SJCRH30 (cell line): ENCODE data around the gene MAP2K2. TPM values are rescaled to one million over a fixed set of nuclear protein-coding genes. Genes with fewer than 3 reads are reported as not detected.

Experiments
- DNase-seq, 2 experiments: peaks; one replicate each; pipeline ENCODE4 v3.0.0-alpha.2; 2015 to 2020
- H3K27ac ChIP-seq: fragments of 250-450 bp; sonication (Bioruptor Pico); 2 replicates; pipeline ENCODE4 v1.5.1; 2020; ENCODE audit warnings: mild to moderate bottlenecking, moderate library complexity
- H3K27me3 ChIP-seq: fragments of 250-450 bp; sonication (Bioruptor Pico); 2 replicates; pipeline ENCODE4 v1.5.1; 2020; ENCODE audit warnings: mild to moderate bottlenecking, moderate library complexity
- H3K36me3 ChIP-seq: fragments of 250-450 bp; sonication (Bioruptor Pico); 2 replicates; pipeline ENCODE4 v1.5.1; 2020; ENCODE audit warnings: mild to moderate bottlenecking, moderate library complexity
- H3K4me1 ChIP-seq: fragments of 250-450 bp; sonication (Bioruptor Pico); 2 replicates; pipeline ENCODE4 v1.5.1; 2020; ENCODE audit warnings: mild to moderate bottlenecking, moderate library complexity
- H3K4me3 ChIP-seq: fragments of 250-450 bp; sonication (Bioruptor Pico); 2 replicates; pipeline ENCODE4 v1.5.1; 2020; ENCODE audit warnings: mild to moderate bottlenecking, moderate library complexity
- H3K9me3 ChIP-seq: fragments of 250-450 bp; sonication (Bioruptor Pico); replicated peaks from 2 replicates; pipeline ENCODE4 v1.5.1; 2020; ENCODE audit warnings: mild to moderate bottlenecking, moderate library complexity
- total RNA-seq: library from RNA; depleted of rRNA; stranded (reverse); fragments of >200 nt; shearing (Covaris generic); gene quantifications from 2 replicates; pipeline ENCODE4 v1.2.3, GENCODE V29; 2014

MAP2K2 gene
- total RNA-seq, 1 experiment from 2014 or later = 118 TPM

- peaks cover 23% of the 10 kb centered on the region; the same call in 1 of the 2 replicates for H3K36me3 ChIP-seq
- H3K27ac ChIP-seq = no peak overlapping the region
- no peaks in the 10 kb centered on the region for H3K9me3 ChIP-seq
- no peak for DNase-seq
- H3K4me1 ChIP-seq = no peaks in the 10 kb centered on the region
- no peaks in the 10 kb centered on the region for H3K27me3 ChIP-seq
- no peak overlapping the region for H3K4me3 ChIP-seq
Observed at GRCh38 chr19:4115818-4116385, 8.0 kb downstream of the MAP2K2 start.

GRCh38 chr19:4115050-4115817 lies 8.7 kb downstream of the MAP2K2 start:
- Histone ChIP-seq H3K27ac (no peak overlapping the region), H3K27me3 (no peaks in the 10 kb centered on the region), H3K9me3 (no peaks in the 10 kb centered on the region), H3K36me3 (peaks cover 29% of the 10 kb centered on the region; the same call in 1 of the 2 replicates), H3K4me3 (no peak overlapping the region), H3K4me1 (no peaks in the 10 kb centered on the region)
- DNase-seq = no peak

GRCh38 chr19:4114181-4114580 lies 9.7 kb downstream of the MAP2K2 start:
- Histone ChIP-seq H3K27ac (no peak overlapping the region), H3K36me3 (peaks cover 38% of the 10 kb centered on the region), H3K27me3 (no peaks in the 10 kb centered on the region), H3K4me3 (no peak overlapping the region), H3K9me3 (no peaks in the 10 kb centered on the region), H3K4me1 (no peaks in the 10 kb centered on the region)
- no peak for DNase-seq

GRCh38 chr19:4113398-4114088 lies 10.4 kb downstream of the MAP2K2 start:
- Histone ChIP-seq H3K27me3 (no peaks in the 10 kb centered on the region), H3K27ac (no peak overlapping the region), H3K36me3 (peaks cover 41% of the 10 kb centered on the region), H3K9me3 (no peaks in the 10 kb centered on the region), H3K4me3 (no peak overlapping the region), H3K4me1 (no peaks in the 10 kb centered on the region)
- no peak for DNase-seq

- no peak overlapping the region for H3K4me3 ChIP-seq
- H3K4me1 ChIP-seq = no peaks in the 10 kb centered on the region
- H3K27ac ChIP-seq = no peak overlapping the region
- H3K9me3 ChIP-seq = no peaks in the 10 kb centered on the region
- DNase-seq = no peak
- H3K27me3 ChIP-seq = no peaks in the 10 kb centered on the region
- H3K36me3 ChIP-seq = peaks cover 46% of the 10 kb centered on the region
Observed at GRCh38 chr19:4112367-4112766, 11.6 kb downstream of the MAP2K2 start.

GRCh38 chr19:4109626-4109945 lies 14.3 kb downstream of the MAP2K2 start:
- Histone ChIP-seq H3K4me1 (peaks cover 2% of the 10 kb centered on the region), H3K27ac (no peak overlapping the region), H3K9me3 (no peaks in the 10 kb centered on the region), H3K4me3 (no peak overlapping the region), H3K36me3 (peaks cover 47% of the 10 kb centered on the region), H3K27me3 (no peaks in the 10 kb centered on the region)
- no peak for DNase-seq

- H3K4me3 ChIP-seq = no peak overlapping the region
- H3K4me1 ChIP-seq = peaks cover 6% of the 10 kb centered on the region
- no peaks in the 10 kb centered on the region for H3K9me3 ChIP-seq
- no peak overlapping the region for H3K27ac ChIP-seq
- H3K36me3 ChIP-seq = peaks cover 42% of the 10 kb centered on the region
- H3K27me3 ChIP-seq = no peaks in the 10 kb centered on the region
- DNase-seq = no peak
Observed at GRCh38 chr19:4108767-4109625, 14.9 kb downstream of the MAP2K2 start.

GRCh38 chr19:4103080-4103433 lies 20.9 kb downstream of the MAP2K2 start:
- peaks cover 6% of the 10 kb centered on the region for H3K4me1 ChIP-seq
- H3K36me3 ChIP-seq = peaks cover 34% of the 10 kb centered on the region

GRCh38 chr19:4102339-4103079 lies 21.4 kb downstream of the MAP2K2 start:
- Histone ChIP-seq H3K4me3 (no peak overlapping the region), H3K4me1 (peaks cover 6% of the 10 kb centered on the region), H3K9me3 (no peaks in the 10 kb centered on the region), H3K36me3 (peaks cover 29% of the 10 kb centered on the region), H3K27ac (no peak overlapping the region), H3K27me3 (no peaks in the 10 kb centered on the region)
- no peak for DNase-seq

More at GRCh38 chr19:4103080-4103433, 20.9 kb downstream of the MAP2K2 start:
- Histone ChIP-seq H3K27ac (no peak overlapping the region), H3K9me3 (no peaks in the 10 kb centered on the region), H3K27me3 (no peaks in the 10 kb centered on the region), H3K4me3 (no peak overlapping the region)
- DNase-seq = no peak

- H3K4me3 ChIP-seq = no peak overlapping the region
- H3K36me3 ChIP-seq = peaks cover 25% of the 10 kb centered on the region
- no peaks in the 10 kb centered on the region for H3K27me3 ChIP-seq
- H3K9me3 ChIP-seq = no peaks in the 10 kb centered on the region
- DNase-seq = no peak
- H3K4me1 ChIP-seq = peaks cover 6% of the 10 kb centered on the region
- no peak overlapping the region for H3K27ac ChIP-seq
Observed at GRCh38 chr19:4101496-4101770, 22.5 kb downstream of the MAP2K2 start.

GRCh38 chr19:4100647-4101495 lies 23.1 kb downstream of the MAP2K2 start:
- peaks cover 6% of the 10 kb centered on the region for H3K4me1 ChIP-seq
- H3K36me3 ChIP-seq = peaks cover 20% of the 10 kb centered on the region
- no peak overlapping the region for H3K27ac ChIP-seq
- no peaks in the 10 kb centered on the region for H3K27me3 ChIP-seq
- no peak for DNase-seq
- H3K4me3 ChIP-seq = no peak overlapping the region
- H3K9me3 ChIP-seq = no peaks in the 10 kb centered on the region

GRCh38 chr19:4099041-4099764 lies 24.7 kb downstream of the MAP2K2 start:
- no peaks in the 10 kb centered on the region for H3K27me3 ChIP-seq
- peaks cover 20% of the 10 kb centered on the region for H3K36me3 ChIP-seq
- peaks cover under 1% of the 10 kb centered on the region; the same call in 1 of the 2 replicates for H3K4me1 ChIP-seq
- no peak for DNase-seq
- no peak overlapping the region for H3K27ac ChIP-seq
- no peak overlapping the region for H3K4me3 ChIP-seq
- H3K9me3 ChIP-seq = no peaks in the 10 kb centered on the region

GRCh38 chr19:4098493-4098892 lies 25.4 kb downstream of the MAP2K2 start:
- H3K27me3 ChIP-seq = no peaks in the 10 kb centered on the region
- peaks cover 17% of the 10 kb centered on the region for H3K36me3 ChIP-seq
- DNase-seq = no peak
- no peak overlapping the region for H3K4me3 ChIP-seq
- no peaks in the 10 kb centered on the region for H3K4me1 ChIP-seq
- no peaks in the 10 kb centered on the region for H3K9me3 ChIP-seq
- no peak overlapping the region for H3K27ac ChIP-seq
